Thyroid gland (tissue), 4 donors: ENCODE results near the gene VWDE. TPM values are rescaled to one million over a fixed set of nuclear protein-coding genes. Genes with fewer than 3 reads are reported as not detected.

ENCODE experiments used
- DNase-seq, 2 donors: peaks; one replicate each; pipeline ENCODE4 v3.0.0-alpha.2; 2019
- H3K27ac ChIP-seq, 3 donors: fragments of 200-600 bp; sonication (generic); 1 replicate in 2 of 3; 2 replicates in 1 of 3; pipeline ENCODE4 v1.5.1; 2016 to 2019; ENCODE audit warnings: mild to moderate bottlenecking in 1 of 3, moderate library complexity in 1 of 3
- H3K27me3 ChIP-seq: fragments of 200-600 bp; sonication (generic); one replicate; pipeline ENCODE4 v1.5.1; 2019
- H3K36me3 ChIP-seq, 2 donors: fragments of 200-600 bp; sonication (generic); one replicate each; pipeline ENCODE4 v1.5.1; 2016 to 2019
- H3K4me1 ChIP-seq, 2 donors: fragments of 200-600 bp; sonication (generic); one replicate each; pipeline ENCODE4 v1.5.1; 2017 to 2019
- H3K4me3 ChIP-seq, 3 donors: fragments of 200-600 bp; sonication (generic); replicated peaks in 1 of 3; 1 replicate in 2 of 3; 2 replicates in 1 of 3; pipeline ENCODE4 v1.5.1; 2016; ENCODE audit warnings: mild to moderate bottlenecking in 1 of 3
- H3K9me3 ChIP-seq: fragments of 200-600 bp; sonication (generic); one replicate; pipeline ENCODE4 v1.5.1; 2017
- POLR2A ChIP-seq, 2 donors: fragments of 450-650 bp; IDR thresholded peaks; one replicate each; pipeline ENCODE4 v1.6.1; 2017; ENCODE audit warnings: antibody characterized with exemption in 2 of 2, mild to moderate bottlenecking in 2 of 2, moderate library complexity in 1 of 2
- WGBS, 2 donors: methylation state at CpG; one replicate each; pipeline ENCODE4 v1.1.5; 2017; 5-methylcytosine and 5-hydroxymethylcytosine counted together
- intact Hi-C: fragments of 100-400 bp; cut with DNase I; formaldehyde crosslinking; loops from one replicate; pipeline ENCODE4 v1.15.1; 2023
- total RNA-seq, 4 donors: library from RNA; depleted of rRNA; stranded (reverse); fragments of >200 nt; gene quantifications; one replicate each; pipeline ENCODE4 v1.2.3, GENCODE V29; 2016
- TF ChIP-seq, protein P1 (sequence below), 6 experiments: fragments of 200-600 bp in 3 of 6; fragments of 450-650 bp in 3 of 6; sonication (generic) in 3 of 6; IDR thresholded peaks; one replicate each; pipeline ENCODE4 v1.5.1; 2016 to 2019; ENCODE audit warnings: antibody characterized with exemption in 6 of 6, mild to moderate bottlenecking in 2 of 6, inconsistent platforms in 1 of 6, moderate library complexity in 1 of 6

Gene VWDE
- total RNA-seq, 4 donors from 2014 or later = 2.7 to 15.1 (median 9.7) TPM

GRCh38 chr7:12436896-12437535 is 33.4 kb upstream of the VWDE start:
- 48 to 55% methylated on average over 7 of the region's 7 CpGs for WGBS, 2 donors
- peak; percentile 11 to 23 for DNase-seq
- H3K36me3 ChIP-seq = no peaks in the 10 kb centered on the region

DNA sequence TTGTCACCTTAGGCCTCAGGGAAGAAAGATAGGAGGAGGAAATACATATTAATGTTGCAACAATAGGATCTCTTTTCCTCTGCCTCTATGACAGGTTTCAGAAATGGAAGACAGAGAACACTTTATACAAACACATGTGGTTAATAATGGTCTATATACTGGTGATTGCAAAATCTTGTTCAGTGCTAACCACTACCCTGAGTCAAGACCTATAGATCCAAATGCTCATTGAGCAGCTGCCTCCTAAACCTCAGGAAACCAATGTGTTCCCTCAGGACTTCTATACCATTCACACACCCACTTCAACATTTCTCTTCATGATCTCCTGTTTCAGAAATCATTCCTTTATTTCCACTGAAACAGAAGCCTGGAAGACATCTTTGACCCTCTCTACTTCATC is 32.5 kb upstream of the VWDE start:
- H3K4me3 ChIP-seq = no peak overlapping the region
- no peaks in the 10 kb centered on the region for H3K9me3 ChIP-seq
- no peaks in the 10 kb centered on the region for H3K36me3 ChIP-seq
- H3K4me1 ChIP-seq = no peaks in the 10 kb centered on the region
- H3K27ac ChIP-seq = no peak overlapping the region
- no peak for TF ChIP-seq POLR2A (IDR thresholded peaks at IDR 0.05)
- TF ChIP-seq, protein P1, sequence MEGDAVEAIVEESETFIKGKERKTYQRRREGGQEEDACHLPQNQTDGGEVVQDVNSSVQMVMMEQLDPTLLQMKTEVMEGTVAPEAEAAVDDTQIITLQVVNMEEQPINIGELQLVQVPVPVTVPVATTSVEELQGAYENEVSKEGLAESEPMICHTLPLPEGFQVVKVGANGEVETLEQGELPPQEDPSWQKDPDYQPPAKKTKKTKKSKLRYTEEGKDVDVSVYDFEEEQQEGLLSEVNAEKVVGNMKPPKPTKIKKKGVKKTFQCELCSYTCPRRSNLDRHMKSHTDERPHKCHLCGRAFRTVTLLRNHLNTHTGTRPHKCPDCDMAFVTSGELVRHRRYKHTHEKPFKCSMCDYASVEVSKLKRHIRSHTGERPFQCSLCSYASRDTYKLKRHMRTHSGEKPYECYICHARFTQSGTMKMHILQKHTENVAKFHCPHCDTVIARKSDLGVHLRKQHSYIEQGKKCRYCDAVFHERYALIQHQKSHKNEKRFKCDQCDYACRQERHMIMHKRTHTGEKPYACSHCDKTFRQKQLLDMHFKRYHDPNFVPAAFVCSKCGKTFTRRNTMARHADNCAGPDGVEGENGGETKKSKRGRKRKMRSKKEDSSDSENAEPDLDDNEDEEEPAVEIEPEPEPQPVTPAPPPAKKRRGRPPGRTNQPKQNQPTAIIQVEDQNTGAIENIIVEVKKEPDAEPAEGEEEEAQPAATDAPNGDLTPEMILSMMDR (IDR thresholded peaks at IDR 0.05) = no peak
- DNase-seq = no peak
- H3K27me3 ChIP-seq = no peaks in the 10 kb centered on the region
- intact Hi-C loops = no loop called here

More at GRCh38 chr7:12436896-12437535, 33.4 kb upstream of the VWDE start:
- Histone ChIP-seq H3K9me3 (no peaks in the 10 kb centered on the region), H3K27me3 (no peaks in the 10 kb centered on the region), H3K4me3 (no peak overlapping the region), H3K4me1 (no peaks in the 10 kb centered on the region), H3K27ac (no peak overlapping the region)
- intact Hi-C loops = no loop called here
- TF ChIP-seq, protein P1 (IDR thresholded peaks at IDR 0.05) = no peak

- no peaks in the 10 kb centered on the region for H3K9me3 ChIP-seq
- no peaks in the 10 kb centered on the region for H3K36me3 ChIP-seq
- H3K4me3 ChIP-seq = no peak overlapping the region
- no peaks in the 10 kb centered on the region for H3K27me3 ChIP-seq
- no peak overlapping the region for H3K27ac ChIP-seq
- no peak for TF ChIP-seq POLR2A (IDR thresholded peaks at IDR 0.05)
- TF ChIP-seq, protein P1 (IDR thresholded peaks at IDR 0.05) = peak in 3 of 6 experiments; percentile 47 to 58 (median 55)
- no peak for DNase-seq
- intact Hi-C loops = no loop called here
- no peaks in the 10 kb centered on the region for H3K4me1 ChIP-seq
These were observed 30.5 kb upstream of the VWDE start for GRCh38 chr7:12434012-12434642.

DNA sequence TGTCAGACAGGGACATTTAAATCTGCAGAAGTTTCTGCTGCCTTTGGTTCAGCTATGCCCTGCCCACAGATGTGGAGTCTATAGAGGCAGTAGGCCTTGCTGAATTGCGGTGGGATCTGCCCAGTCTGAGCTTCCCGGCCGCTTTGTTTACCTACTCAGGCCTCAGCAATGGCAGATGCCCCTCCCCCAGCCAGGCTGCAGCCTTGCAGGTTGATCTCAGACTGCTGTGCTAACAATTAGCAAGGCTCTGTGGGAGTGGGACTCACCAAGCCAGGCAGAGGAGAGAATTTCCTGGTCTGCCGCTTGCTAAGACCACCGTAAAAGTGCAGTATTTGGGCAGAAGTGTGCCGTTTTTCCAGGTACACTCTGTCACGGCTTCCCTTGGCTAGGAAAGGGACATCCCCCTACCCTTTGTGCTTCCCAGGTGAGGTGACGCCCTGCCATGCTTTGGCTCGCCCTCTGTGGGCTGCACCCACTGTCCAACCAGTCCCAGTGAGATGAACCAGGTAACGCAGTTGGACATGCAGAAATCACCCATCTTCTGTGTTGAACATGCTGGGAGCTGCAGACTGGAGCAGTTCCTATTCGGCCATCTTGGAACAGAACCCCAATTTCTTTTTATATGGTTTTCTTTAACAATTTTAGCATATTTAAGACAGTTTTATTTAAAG is 28.4 kb upstream of the VWDE start:
- Histone ChIP-seq H3K36me3 (no peaks in the 10 kb centered on the region), H3K27me3 (no peaks in the 10 kb centered on the region), H3K4me3 (no peak overlapping the region), H3K9me3 (no peaks in the 10 kb centered on the region), H3K4me1 (no peaks in the 10 kb centered on the region), H3K27ac (no peak overlapping the region)
- TF ChIP-seq, protein P1 (IDR thresholded peaks at IDR 0.05) = no peak
- no peak for TF ChIP-seq POLR2A (IDR thresholded peaks at IDR 0.05)
- 80 to 89% methylated on average over 7 to 11 of the region's 11 CpGs for WGBS, 2 donors
- no peak for DNase-seq
- intact Hi-C loops = no loop called here

DNA sequence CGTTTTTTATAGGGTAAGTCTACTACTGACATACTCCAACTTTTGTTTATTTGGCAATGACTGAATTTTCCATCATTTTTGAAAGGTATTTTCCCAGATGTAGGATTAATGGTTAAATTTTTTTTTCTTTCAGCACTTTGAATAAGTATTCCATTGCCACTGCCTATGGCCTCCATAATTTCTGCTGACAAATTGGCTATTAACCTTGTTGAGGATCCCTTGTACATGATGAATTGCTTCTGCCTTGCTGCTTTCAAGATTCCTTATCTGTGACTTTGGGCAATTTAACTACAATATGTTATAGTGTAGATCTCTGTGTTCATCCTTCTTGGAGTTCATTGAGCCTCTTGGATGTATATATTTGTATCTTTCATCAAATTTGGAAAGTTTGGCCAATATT is 21.6 kb upstream of the VWDE start:
- H3K27me3 ChIP-seq = no peaks in the 10 kb centered on the region
- no peaks in the 10 kb centered on the region for H3K36me3 ChIP-seq
- DNase-seq = no peak
- no peak for TF ChIP-seq POLR2A (IDR thresholded peaks at IDR 0.05)
- TF ChIP-seq, protein P1 (IDR thresholded peaks at IDR 0.05) = no peak
- intact Hi-C loops = no loop called here
- no peaks in the 10 kb centered on the region for H3K9me3 ChIP-seq
- no peaks in the 10 kb centered on the region for H3K4me1 ChIP-seq
- no peak overlapping the region for H3K27ac ChIP-seq
- 44 to 52% methylated on average over 1 of the region's 1 CpG for WGBS, 2 donors
- H3K4me3 ChIP-seq = no peak overlapping the region
